ENCODE results near the gene MED13L. TPM values are rescaled to one million over a fixed set of nuclear protein-coding genes. Genes with fewer than 3 reads are reported as not detected.

The MED13L gene
- polyA plus RNA-seq, 4 donors = 9.8 to 74.0 (median 14.3) TPM

DNA sequence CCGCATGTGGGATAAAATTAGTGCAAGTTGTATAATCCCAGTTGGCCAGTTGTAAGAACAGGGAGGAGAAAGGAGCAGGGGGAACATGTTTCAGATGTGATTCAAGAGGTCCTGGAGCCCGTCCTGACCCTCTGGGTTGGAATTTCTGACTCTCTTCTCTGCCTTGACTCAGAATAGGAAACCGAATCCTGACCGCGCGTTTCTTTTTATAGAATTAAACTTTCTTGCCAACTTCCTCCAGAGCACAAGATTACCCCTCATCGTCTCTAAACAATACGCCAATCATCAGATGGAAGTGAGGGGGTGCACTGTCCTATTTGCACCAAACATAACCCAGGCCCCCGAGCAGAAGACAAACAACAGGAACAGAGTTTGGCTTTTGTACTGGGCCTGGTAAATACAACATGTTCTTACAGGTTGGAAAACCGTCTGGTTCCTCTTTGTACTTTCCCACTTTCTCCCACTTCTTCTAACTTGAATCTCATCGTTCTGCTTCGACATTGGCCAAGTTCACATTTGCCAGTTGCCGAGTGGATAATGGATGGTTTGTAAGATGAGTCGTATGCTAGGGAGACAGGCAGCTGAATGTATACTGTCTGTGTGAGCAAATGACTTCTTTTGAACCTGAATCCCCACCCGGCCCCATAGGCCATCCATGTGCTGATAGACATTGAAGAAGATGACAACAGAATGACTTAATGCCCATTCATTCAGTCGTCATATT is 42.6 kb upstream of the MED13L start:
- Histone ChIP-seq H3K27ac (ENCODE audit: low read depth in 1 of 3, low read length in 2 of 3) (peak overlapping the region in 2 of 3 donors; percentile 36 to 38), H3K9me3 (ENCODE audit: control insufficient read depth in 2 of 2, insufficient read depth in 1 of 2, low read depth in 1 of 2, low read length in 1 of 2) (no peaks in the 10 kb centered on the region), H3K4me3 (ENCODE audit: low read depth in 1 of 3, low read length in 3 of 3) (no peak overlapping the region), H3K4me1 (ENCODE audit: control insufficient read depth in 3 of 3, insufficient read depth in 2 of 3, low read depth in 1 of 3, low read length in 2 of 3) (peaks cover 0 to 2% (median 0%) of the 10 kb centered on the region in 3 donors), H3K36me3 (ENCODE audit: control insufficient read depth in 3 of 3, insufficient read depth in 2 of 3, low read depth in 1 of 3, low read length in 3 of 3) (no peaks in the 10 kb centered on the region), H3K27me3 (ENCODE audit: control insufficient read depth in 3 of 3, insufficient read depth in 3 of 3, low read length in 3 of 3) (no peaks in the 10 kb centered on the region)
- 38 to 80% (median 67%) methylated on average over 16 of the region's 16 CpGs for WGBS, 3 donors
- DNase-seq = peak in 1 of 2 donors; percentile 25
- no peak for FAIRE-seq

DNA sequence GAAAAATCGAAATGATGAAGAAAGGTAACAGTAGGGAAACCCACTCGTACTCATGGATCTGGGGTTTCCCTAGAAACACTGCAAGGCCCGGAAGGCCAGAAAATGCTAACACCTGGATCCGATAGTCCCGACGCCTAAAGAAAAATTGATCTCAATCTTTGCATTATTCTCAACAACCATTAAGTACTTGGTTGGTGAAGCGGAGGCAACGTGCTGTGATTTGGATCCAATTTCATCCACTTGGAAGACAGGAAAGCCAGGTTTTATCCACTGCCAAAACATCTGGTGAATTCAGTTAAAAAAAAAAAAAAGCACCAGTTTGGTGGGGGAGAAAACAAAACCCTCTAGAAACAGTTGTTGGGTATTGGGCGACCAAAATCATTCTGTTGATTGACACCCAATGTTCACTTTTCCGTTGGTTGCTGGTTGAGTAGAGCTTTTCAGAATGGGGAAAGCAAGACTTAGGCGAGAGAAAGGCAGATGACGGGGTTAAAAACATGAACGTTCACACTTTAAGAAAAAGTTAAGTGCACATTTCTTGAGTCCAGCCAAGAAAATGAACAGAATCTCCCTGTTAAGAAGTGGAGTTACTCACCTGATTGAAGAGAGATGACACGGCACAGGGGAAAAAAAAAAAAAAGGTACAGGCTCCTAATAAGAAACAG is 41.9 kb upstream of the MED13L start:
- H3K27me3 ChIP-seq (ENCODE audit: control insufficient read depth in 3 of 3, insufficient read depth in 3 of 3, low read length in 3 of 3) = no peaks in the 10 kb centered on the region
- H3K4me3 ChIP-seq (ENCODE audit: low read depth in 1 of 3, low read length in 3 of 3) = no peak overlapping the region
- H3K9me3 ChIP-seq (ENCODE audit: control insufficient read depth in 2 of 2, insufficient read depth in 1 of 2, low read depth in 1 of 2, low read length in 1 of 2) = no peaks in the 10 kb centered on the region
- H3K4me1 ChIP-seq (ENCODE audit: control insufficient read depth in 3 of 3, insufficient read depth in 2 of 3, low read depth in 1 of 3, low read length in 2 of 3) = peaks cover 0 to 2% (median 0%) of the 10 kb centered on the region in 3 donors
- no peaks in the 10 kb centered on the region for H3K36me3 ChIP-seq (ENCODE audit: control insufficient read depth in 3 of 3, insufficient read depth in 2 of 3, low read depth in 1 of 3, low read length in 3 of 3)
- no peak for DNase-seq
- no peak for FAIRE-seq
- H3K27ac ChIP-seq (ENCODE audit: low read depth in 1 of 3, low read length in 2 of 3) = peak overlapping the region in 2 of 3 donors; percentile 6 to 36
- WGBS, 3 donors = 70 to 86% (median 82%) methylated on average over 14 of the region's 14 CpGs

DNA sequence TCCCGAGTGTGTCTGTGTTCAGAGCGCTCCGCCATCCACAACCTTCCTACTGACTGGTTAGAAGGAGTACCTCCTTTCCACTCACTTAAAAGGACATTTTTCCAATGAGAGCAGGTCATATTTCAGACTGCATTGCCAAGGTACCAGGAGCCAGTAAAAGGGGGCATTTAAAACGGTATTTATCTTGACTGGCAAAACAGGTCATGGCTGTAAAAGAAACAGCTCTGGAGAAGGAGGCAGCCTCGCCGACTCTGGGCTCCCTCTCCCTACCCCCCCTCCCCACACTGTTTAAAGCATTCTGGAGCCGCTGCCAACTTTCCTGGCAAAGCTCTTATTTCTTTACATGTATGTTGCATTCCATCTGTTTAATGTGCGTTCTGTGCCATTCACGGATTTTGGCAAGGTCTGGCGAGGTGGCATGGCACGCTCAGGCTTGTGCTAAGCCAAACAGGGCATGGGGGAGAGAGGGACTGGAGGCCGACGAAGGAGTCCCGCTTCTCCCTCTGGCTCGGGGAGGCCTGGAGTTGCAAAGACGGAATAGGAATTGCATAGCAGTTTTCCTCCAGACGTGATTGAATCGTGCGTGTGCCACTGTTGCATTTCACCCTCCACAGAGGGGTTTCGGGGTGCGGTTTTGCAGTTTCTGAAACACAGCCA is 41.2 kb upstream of the MED13L start:
- no peak overlapping the region for H3K27ac ChIP-seq (ENCODE audit: low read depth in 1 of 3, low read length in 2 of 3)
- no peaks in the 10 kb centered on the region for H3K27me3 ChIP-seq (ENCODE audit: control insufficient read depth in 3 of 3, insufficient read depth in 3 of 3, low read length in 3 of 3)
- peaks cover 0 to 2% (median 0%) of the 10 kb centered on the region in 3 donors for H3K4me1 ChIP-seq (ENCODE audit: control insufficient read depth in 3 of 3, insufficient read depth in 2 of 3, low read depth in 1 of 3, low read length in 2 of 3)
- WGBS, 3 donors = 79 to 81% (median 80%) methylated on average over 21 of the region's 21 CpGs
- H3K9me3 ChIP-seq (ENCODE audit: control insufficient read depth in 2 of 2, insufficient read depth in 1 of 2, low read depth in 1 of 2, low read length in 1 of 2) = no peaks in the 10 kb centered on the region
- no peaks in the 10 kb centered on the region for H3K36me3 ChIP-seq (ENCODE audit: control insufficient read depth in 3 of 3, insufficient read depth in 2 of 3, low read depth in 1 of 3, low read length in 3 of 3)
- FAIRE-seq (no peak), DNase-seq (no peak)
- no peak overlapping the region for H3K4me3 ChIP-seq (ENCODE audit: low read depth in 1 of 3, low read length in 3 of 3)

GRCh38 chr12:116317986-116318575 is 40.6 kb upstream of the MED13L start:
- Histone ChIP-seq H3K9me3 (ENCODE audit: control insufficient read depth in 2 of 2, insufficient read depth in 1 of 2, low read depth in 1 of 2, low read length in 1 of 2) (no peaks in the 10 kb centered on the region), H3K36me3 (ENCODE audit: control insufficient read depth in 3 of 3, insufficient read depth in 2 of 3, low read depth in 1 of 3, low read length in 3 of 3) (no peaks in the 10 kb centered on the region), H3K27ac (ENCODE audit: low read depth in 1 of 3, low read length in 2 of 3) (no peak overlapping the region), H3K4me3 (ENCODE audit: low read depth in 1 of 3, low read length in 3 of 3) (no peak overlapping the region), H3K4me1 (ENCODE audit: control insufficient read depth in 3 of 3, insufficient read depth in 2 of 3, low read depth in 1 of 3, low read length in 2 of 3) (peaks cover 0 to 4% (median 0%) of the 10 kb centered on the region in 3 donors), H3K27me3 (ENCODE audit: control insufficient read depth in 3 of 3, insufficient read depth in 3 of 3, low read length in 3 of 3) (no peaks in the 10 kb centered on the region)
- DNase-seq = peak in 1 of 2 donors; percentile 28
- 44 to 81% (median 63%) methylated on average over 23 of the region's 23 CpGs for WGBS, 3 donors
- no peak for FAIRE-seq

- DNase-seq (no peak), FAIRE-seq (no peak)
- Histone ChIP-seq H3K4me3 (ENCODE audit: low read depth in 1 of 3, low read length in 3 of 3) (no peak overlapping the region), H3K9me3 (ENCODE audit: control insufficient read depth in 2 of 2, insufficient read depth in 1 of 2, low read depth in 1 of 2, low read length in 1 of 2) (no peaks in the 10 kb centered on the region), H3K27me3 (ENCODE audit: control insufficient read depth in 3 of 3, insufficient read depth in 3 of 3, low read length in 3 of 3) (no peaks in the 10 kb centered on the region), H3K36me3 (ENCODE audit: control insufficient read depth in 3 of 3, insufficient read depth in 2 of 3, low read depth in 1 of 3, low read length in 3 of 3) (no peaks in the 10 kb centered on the region), H3K4me1 (ENCODE audit: control insufficient read depth in 3 of 3, insufficient read depth in 2 of 3, low read depth in 1 of 3, low read length in 2 of 3) (peaks cover 0 to 5% (median 0%) of the 10 kb centered on the region in 3 donors), H3K27ac (ENCODE audit: low read depth in 1 of 3, low read length in 2 of 3) (no peak overlapping the region)
- 94 to 96% (median 95%) methylated on average over 4 of the region's 4 CpGs for WGBS, 3 donors
Observed at GRCh38 chr12:116317139-116317538, 39.6 kb upstream of the MED13L start.

GRCh38 chr12:116314477-116314876 is 37.0 kb upstream of the MED13L start:
- FAIRE-seq (no peak), DNase-seq (no peak)
- Histone ChIP-seq H3K4me3 (ENCODE audit: low read depth in 1 of 3, low read length in 3 of 3) (no peak overlapping the region), H3K27ac (ENCODE audit: low read depth in 1 of 3, low read length in 2 of 3) (no peak overlapping the region), H3K9me3 (ENCODE audit: control insufficient read depth in 2 of 2, insufficient read depth in 1 of 2, low read depth in 1 of 2, low read length in 1 of 2) (peaks cover 0 to 5% of the 10 kb centered on the region in 2 donors), H3K36me3 (ENCODE audit: control insufficient read depth in 3 of 3, insufficient read depth in 2 of 3, low read depth in 1 of 3, low read length in 3 of 3) (no peaks in the 10 kb centered on the region), H3K27me3 (ENCODE audit: control insufficient read depth in 3 of 3, insufficient read depth in 3 of 3, low read length in 3 of 3) (no peaks in the 10 kb centered on the region), H3K4me1 (ENCODE audit: control insufficient read depth in 3 of 3, insufficient read depth in 2 of 3, low read depth in 1 of 3, low read length in 2 of 3) (peaks cover 0 to 5% (median 0%) of the 10 kb centered on the region in 3 donors)
- WGBS, 3 donors = 52 to 67% (median 64%) methylated on average over 7 of the region's 7 CpGs

DNA sequence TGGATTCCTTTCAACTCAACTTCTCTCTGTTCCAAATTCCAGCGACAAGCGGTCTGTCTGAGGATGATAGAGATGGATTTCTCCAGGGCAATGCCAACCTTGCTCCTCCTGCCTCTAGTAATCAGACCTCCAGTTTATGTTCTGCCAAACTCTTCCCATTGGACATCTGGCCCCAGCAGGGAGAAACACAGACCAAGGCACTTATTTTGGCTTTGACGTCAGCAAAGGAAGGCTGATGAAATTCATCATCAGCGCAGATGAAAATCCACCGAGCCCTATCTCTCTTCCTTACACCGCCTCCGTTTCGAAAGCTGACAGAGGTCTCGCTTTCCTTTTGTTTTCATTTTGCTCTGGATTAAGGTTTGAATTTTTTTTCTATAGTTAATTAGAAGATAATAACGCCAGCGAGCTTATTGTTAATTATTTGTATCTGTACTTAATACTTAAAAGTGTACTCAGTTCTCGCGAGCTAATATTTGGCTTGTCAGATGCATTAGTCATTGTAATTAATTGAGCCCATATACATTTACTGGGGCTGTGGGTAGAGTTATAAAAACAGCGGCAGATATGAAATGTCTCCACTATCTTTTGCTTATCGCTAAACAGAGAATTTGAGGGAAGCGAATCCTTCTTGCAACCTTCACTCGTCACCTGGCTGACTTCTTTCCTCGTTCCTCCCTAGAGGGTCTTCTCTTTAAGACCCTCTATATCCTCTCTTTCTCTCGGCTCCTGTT is 35.9 kb upstream of the MED13L start:
- Histone ChIP-seq H3K27me3 (ENCODE audit: control insufficient read depth in 3 of 3, insufficient read depth in 3 of 3, low read length in 3 of 3) (no peaks in the 10 kb centered on the region), H3K27ac (ENCODE audit: low read depth in 1 of 3, low read length in 2 of 3) (no peak overlapping the region), H3K36me3 (ENCODE audit: control insufficient read depth in 3 of 3, insufficient read depth in 2 of 3, low read depth in 1 of 3, low read length in 3 of 3) (no peaks in the 10 kb centered on the region), H3K4me3 (ENCODE audit: low read depth in 1 of 3, low read length in 3 of 3) (peak overlapping the region in 1 of 3 donors; percentile 4), H3K4me1 (ENCODE audit: control insufficient read depth in 3 of 3, insufficient read depth in 2 of 3, low read depth in 1 of 3, low read length in 2 of 3) (peaks cover 0 to 5% (median 0%) of the 10 kb centered on the region in 3 donors), H3K9me3 (ENCODE audit: control insufficient read depth in 2 of 2, insufficient read depth in 1 of 2, low read depth in 1 of 2, low read length in 1 of 2) (peaks cover 0 to 6% of the 10 kb centered on the region in 2 donors)
- FAIRE-seq (no peak), DNase-seq (peak; percentile 34 to 67)
- WGBS, 3 donors = 18 to 56% (median 41%) methylated on average over 19 of the region's 19 CpGs

DNA sequence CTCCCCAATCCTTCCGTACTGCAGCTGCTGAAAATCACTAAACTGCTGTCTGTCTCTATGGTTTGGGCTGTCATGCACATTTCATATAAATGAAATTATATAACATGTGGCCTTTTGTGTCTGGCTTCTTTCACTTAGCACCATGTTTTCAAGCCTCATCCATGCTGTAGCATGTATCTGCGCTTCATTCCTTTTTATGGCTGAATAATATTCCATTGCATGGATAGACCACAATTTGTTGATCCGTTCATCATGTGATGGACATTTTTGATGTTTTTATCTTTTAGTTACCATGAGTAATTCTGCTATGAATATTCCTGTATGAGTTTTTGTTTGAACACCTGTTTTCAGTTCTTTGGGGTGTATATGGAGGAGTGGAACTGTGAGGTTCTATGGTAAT is 32.6 kb upstream of the MED13L start:
- H3K9me3 ChIP-seq (ENCODE audit: control insufficient read depth in 2 of 2, insufficient read depth in 1 of 2, low read depth in 1 of 2, low read length in 1 of 2) = peaks cover 0 to 6% of the 10 kb centered on the region in 2 donors
- H3K36me3 ChIP-seq (ENCODE audit: control insufficient read depth in 3 of 3, insufficient read depth in 2 of 3, low read depth in 1 of 3, low read length in 3 of 3) = no peaks in the 10 kb centered on the region
- no peak overlapping the region for H3K27ac ChIP-seq (ENCODE audit: low read depth in 1 of 3, low read length in 2 of 3)
- no peaks in the 10 kb centered on the region for H3K27me3 ChIP-seq (ENCODE audit: control insufficient read depth in 3 of 3, insufficient read depth in 3 of 3, low read length in 3 of 3)
- FAIRE-seq = no peak
- H3K4me3 ChIP-seq (ENCODE audit: low read depth in 1 of 3, low read length in 3 of 3) = no peak overlapping the region
- WGBS, 3 donors = 95 to 99% (median 96%) methylated on average over 3 of the region's 3 CpGs
- H3K4me1 ChIP-seq (ENCODE audit: control insufficient read depth in 3 of 3, insufficient read depth in 2 of 3, low read depth in 1 of 3, low read length in 2 of 3) = peaks cover 0 to 3% (median 0%) of the 10 kb centered on the region in 3 donors
- DNase-seq = no peak

Measured in small intestine (tissue), 7 donors.